Right lobe of liver (tissue), 4 donors: ENCODE results near the gene UBE4B.

Experiments
- POLR2A ChIP-seq: fragments of 450-650 bp; IDR thresholded peaks from one replicate; pipeline ENCODE4 v1.6.1; 2017; ENCODE audit warnings: antibody characterized with exemption, mild to moderate bottlenecking
- TF ChIP-seq, protein P1 (sequence below), 4 donors: fragments of 200-600 bp in 3 of 4; fragments of 450-650 bp in 1 of 4; IDR thresholded peaks; one replicate each; pipeline versions ENCODE4 v1.5.1 to v1.8.0; 2016 to 2022; ENCODE audit warnings: antibody characterized with exemption in 4 of 4, mild to moderate bottlenecking in 2 of 4
- donor health status: DM: no; HTN: no; CAD: no.
- donor health status: DM: no; HTN: no; CAD: no.
- donor health status: DM: no; HTN: yes; CAD: no.

GRCh38 chr1:10140981-10141380, 108.2 kb downstream of the UBE4B start:
- TF ChIP-seq, protein P1, sequence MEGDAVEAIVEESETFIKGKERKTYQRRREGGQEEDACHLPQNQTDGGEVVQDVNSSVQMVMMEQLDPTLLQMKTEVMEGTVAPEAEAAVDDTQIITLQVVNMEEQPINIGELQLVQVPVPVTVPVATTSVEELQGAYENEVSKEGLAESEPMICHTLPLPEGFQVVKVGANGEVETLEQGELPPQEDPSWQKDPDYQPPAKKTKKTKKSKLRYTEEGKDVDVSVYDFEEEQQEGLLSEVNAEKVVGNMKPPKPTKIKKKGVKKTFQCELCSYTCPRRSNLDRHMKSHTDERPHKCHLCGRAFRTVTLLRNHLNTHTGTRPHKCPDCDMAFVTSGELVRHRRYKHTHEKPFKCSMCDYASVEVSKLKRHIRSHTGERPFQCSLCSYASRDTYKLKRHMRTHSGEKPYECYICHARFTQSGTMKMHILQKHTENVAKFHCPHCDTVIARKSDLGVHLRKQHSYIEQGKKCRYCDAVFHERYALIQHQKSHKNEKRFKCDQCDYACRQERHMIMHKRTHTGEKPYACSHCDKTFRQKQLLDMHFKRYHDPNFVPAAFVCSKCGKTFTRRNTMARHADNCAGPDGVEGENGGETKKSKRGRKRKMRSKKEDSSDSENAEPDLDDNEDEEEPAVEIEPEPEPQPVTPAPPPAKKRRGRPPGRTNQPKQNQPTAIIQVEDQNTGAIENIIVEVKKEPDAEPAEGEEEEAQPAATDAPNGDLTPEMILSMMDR (IDR thresholded peaks at IDR 0.05) = no peak
- TF ChIP-seq POLR2A = no peak
